IPS-NIHi11 (cell line): Measurements from ENCODE around the gene SLC22A5.
"Not testable (repeated sequence)": the region's sequence is repeated elsewhere in the genome, so short reads cannot be mapped to it uniquely, and the experiment has no call there.

Experiments used
- DNase-seq: peaks from one replicate; pipeline ENCODE4 v3.0.0; 2012; ENCODE audit warnings: mixed read lengths, low spot score

SLC22A5 gene

DNA sequence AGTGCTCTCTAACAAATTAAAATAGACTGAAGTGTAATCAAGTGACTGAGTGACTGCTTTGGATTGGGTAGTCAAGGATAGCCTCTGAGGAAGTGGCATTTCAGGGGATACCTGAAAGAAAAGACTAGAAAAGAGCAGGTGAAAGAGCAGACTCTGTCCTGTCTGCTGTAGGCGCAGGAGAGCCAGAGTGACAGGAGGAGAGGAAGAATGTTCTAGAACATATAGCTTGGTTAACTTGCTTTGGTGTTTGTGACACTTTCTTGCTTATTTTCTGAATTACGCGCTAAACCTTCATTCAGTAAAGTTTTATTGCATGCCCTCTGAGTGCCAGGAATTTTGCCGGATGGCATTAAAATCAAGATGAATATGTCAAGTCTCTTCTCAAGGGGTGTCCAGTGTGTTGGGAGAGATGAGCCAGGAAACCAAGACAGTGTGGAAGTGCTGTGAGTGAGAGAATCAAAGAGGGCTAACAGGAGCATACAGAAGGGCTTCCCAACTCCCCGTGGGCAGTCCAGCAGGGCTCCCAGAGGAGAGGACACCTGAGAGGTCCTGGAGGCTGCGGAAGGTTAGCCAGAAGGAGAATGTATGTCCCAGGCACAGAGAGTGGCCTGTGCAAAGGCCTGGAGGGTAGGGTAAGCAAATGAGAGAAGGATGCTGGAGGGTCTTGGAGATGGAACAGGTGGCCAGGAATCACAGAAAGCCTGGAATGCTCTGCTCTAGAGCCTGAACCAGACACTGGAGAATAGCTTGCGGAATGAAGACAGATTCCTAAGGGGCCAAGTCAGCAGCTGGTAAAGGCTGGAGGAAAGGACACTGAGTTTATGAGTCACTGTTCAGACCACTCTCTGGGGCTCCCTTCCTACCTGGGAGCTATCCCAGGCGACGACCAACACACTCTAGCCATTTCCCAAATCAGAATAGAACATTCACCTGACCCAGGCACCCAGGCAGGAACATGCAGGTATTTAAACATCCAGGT, 59.3 kb downstream of the SLC22A5 start:
- DNase-seq: no peak

- DNase-seq: no peak
These were observed 60.2 kb downstream of the SLC22A5 start for GRCh38 chr5:132429463-132430440.

DNA sequence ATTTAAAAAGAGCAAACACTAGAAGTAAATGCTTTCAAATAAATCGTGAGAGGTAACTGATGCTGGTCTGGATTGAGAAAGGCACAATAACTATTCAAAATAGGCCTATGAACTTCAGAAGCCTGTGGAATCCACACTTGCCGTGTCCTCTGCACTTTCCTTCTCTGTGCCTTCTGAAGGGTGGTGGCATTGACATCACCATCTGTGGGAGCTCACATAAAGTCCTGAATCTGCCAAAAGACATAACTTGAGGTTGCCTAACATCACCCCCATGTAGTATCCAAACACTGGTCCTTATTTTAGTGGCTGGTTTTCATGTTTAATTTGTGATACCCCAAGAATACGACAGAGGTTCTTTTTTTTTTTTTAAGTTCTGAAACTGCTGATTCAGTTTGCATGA, 61.2 kb downstream of the SLC22A5 start:
- no peak for DNase-seq

DNA sequence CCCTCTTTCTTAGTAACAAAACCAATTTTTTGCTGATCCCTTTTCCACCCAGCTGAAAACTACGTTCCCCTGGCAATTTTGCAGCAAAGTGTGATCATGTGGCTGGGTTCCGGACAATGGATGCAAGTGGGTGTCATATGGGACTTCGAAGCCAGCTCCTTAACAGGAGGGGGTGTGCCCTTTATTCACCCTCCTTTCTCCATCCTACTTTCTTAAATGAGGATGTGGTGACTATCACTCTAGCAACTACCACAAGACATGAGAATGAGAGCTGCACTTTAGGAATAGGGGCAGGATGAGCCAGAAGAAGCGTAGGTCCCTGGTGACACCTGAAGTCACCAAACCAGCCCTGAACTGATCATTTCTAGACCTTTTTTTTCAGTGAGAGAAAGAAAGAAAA, 62.1 kb downstream of the SLC22A5 start:
- DNase-seq: no peak

DNA sequence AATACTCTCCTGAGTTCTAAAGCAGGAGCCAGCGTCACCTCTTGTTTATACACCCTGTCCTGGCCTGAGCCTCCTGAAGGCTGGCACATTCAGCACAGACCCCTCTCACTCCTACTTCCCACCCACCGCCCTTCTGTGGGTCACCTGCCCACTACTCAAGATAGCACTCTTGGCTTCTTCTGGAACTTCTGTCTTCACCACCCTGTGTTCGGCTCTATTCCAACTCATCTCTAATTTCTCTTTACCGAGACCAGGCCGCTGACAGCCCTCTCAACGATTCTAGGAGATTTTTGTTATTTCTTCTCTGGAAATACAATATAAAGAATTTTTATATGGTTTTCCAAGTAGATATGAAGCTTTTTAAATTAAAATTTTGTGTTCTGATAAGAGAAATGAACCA, 63.6 kb downstream of the SLC22A5 start:
- no peak for DNase-seq

DNA sequence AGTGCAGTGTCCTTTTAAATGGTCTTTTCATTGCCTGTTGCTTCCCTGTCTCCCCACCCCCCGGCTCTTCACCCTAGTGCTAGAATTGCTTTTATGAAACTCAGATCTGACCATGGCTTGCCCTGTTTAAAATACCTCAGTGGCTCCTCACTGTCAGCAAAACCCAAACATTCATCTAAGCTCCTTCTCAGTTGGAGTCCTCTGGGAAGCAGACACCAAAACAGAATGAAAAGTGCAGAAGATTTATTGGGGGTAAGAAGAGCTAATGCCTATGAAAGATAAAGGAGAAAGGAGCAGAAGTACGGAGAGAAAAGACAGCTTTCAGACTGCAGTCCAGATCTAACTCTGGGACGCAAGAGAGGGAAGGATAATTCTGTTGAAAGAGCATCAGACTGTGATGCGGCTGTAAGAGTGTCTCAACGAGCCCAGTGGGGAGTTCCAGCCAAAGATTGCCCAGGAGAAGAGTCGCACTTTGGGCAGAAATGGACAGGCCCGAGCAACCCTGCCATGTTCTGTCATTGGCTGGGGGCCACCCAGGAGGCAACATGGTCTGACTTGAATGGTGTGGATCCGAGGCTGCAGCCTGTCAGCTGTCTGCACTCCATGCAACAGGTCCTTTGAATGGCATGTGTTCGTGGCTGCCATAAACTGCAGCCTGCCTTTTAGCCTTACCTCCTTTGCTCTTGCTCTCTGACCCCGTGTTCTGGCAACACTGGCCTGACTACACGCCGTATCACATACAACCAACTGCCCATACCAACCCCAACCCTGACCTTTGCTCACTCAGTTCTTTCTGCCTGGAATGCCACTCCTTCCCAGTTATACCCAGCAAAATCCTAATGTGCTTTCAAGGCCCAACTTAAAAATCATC, 65.1 kb downstream of the SLC22A5 start:
- DNase-seq: no peak

- no peak for DNase-seq
These were observed 65.9 kb downstream of the SLC22A5 start for GRCh38 chr5:132435447-132435846.

- no peak for DNase-seq
These were observed 66.4 kb downstream of the SLC22A5 start for GRCh38 chr5:132435886-132436285.

GRCh38 chr5:132436936-132437335, 67.4 kb downstream of the SLC22A5 start:
- no peak for DNase-seq

GRCh38 chr5:132437604-132438266, 68.2 kb downstream of the SLC22A5 start:
- DNase-seq: peak; percentile 75

DNA sequence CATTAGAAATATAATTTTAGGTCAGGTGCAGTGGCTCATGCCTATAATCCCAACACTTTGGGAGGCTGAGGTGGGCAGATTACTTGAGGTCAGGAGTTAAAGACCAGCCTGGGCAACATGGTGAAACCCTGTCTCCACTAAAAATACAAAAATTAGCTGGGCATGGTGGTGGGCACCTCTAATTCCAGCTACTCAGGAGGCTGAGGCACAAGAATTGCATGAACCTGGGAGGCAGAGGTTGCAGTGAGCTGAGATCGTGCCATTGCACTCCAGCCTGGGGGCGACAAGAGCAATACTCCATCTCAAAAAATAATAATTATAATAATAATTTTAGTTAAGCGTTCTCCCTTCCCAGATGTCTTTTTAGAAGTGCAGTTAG, 68.7 kb downstream of the SLC22A5 start:
- not testable (repeated sequence) for DNase-seq

DNA sequence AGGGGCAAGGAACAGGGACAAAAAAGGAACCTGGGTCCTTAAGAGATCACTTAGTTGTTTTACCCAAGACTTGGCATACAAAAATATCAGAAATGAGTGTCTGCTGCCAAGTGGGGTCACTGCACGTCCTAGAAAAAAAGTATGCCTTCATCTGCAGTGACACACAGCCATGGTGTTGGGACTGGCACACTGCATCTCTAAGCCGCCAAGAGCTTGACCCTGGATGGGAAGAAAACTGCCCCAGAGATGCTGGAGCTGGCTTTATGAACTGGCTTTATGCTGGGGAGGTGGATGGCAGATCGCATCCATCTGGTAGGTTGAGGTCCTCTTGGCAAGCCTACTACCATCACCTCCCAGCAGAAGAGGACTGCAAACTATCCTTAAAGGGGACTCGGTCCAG, 69.4 kb downstream of the SLC22A5 start:
- no peak for DNase-seq

GRCh38 chr5:132439521-132440089, 70.1 kb downstream of the SLC22A5 start:
- no peak for DNase-seq

- no peak for DNase-seq
These were observed 74.6 kb downstream of the SLC22A5 start for GRCh38 chr5:132444061-132444460.
